Measurements from ENCODE around the gene EMILIN3.

EMILIN3 gene

GRCh38 chr20:41366546-41367392, at the start of gene EMILIN3:
Gene EMILIN3 (minus strand): TSS chr20:41366818. CDS start chr20:41366634, 184 bp downstream.
- no peak for DNase-seq (ENCODE audit: low spot score)
- FAIRE-seq: no peak

GRCh38 chr20:41415191-41415590, 48.6 kb upstream of the EMILIN3 start:
- DNase-seq (ENCODE audit: low spot score) (no peak), FAIRE-seq (no peak)

DNA sequence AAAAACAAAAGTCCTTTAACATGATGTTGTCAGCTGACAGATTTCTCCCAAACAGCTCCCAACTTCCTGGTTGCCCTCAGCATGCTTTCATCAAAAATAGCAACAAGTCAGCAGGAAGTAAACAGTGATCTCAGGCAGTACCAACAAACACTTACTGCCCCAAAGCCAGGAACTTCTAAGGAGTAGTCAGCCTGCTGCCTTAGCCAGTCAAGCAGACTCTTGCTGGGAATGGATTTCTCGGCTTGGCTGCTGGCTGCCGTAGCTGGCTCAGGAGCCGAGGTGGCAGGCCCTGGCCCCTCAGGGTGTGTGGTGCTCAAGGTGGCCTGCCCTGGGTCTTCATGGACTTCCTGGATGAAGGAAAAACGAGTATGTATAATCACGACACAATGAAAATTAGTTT, 46.6 kb upstream of the EMILIN3 start:
- no peak for DNase-seq (ENCODE audit: low spot score)
- FAIRE-seq: no peak

- FAIRE-seq: no peak
Measured at GRCh38 chr20:41412324-41413120, 45.9 kb upstream of the EMILIN3 start.

GRCh38 chr20:41411391-41411847, 44.8 kb upstream of the EMILIN3 start:
- DNase-seq (ENCODE audit: low spot score) (no peak), FAIRE-seq (no peak)

More at GRCh38 chr20:41412324-41413120, 45.9 kb upstream of the EMILIN3 start:
- no peak for DNase-seq (ENCODE audit: low spot score)

GRCh38 chr20:41408986-41409385, 42.4 kb upstream of the EMILIN3 start:
- FAIRE-seq: no peak
- DNase-seq (ENCODE audit: low spot score): no peak

GRCh38 chr20:41408156-41408794, 41.7 kb upstream of the EMILIN3 start:
- no peak for DNase-seq (ENCODE audit: low spot score)
- FAIRE-seq: no peak

GRCh38 chr20:41407607-41408006, 41.0 kb upstream of the EMILIN3 start:
- DNase-seq (ENCODE audit: low spot score): no peak
- no peak for FAIRE-seq

DNA sequence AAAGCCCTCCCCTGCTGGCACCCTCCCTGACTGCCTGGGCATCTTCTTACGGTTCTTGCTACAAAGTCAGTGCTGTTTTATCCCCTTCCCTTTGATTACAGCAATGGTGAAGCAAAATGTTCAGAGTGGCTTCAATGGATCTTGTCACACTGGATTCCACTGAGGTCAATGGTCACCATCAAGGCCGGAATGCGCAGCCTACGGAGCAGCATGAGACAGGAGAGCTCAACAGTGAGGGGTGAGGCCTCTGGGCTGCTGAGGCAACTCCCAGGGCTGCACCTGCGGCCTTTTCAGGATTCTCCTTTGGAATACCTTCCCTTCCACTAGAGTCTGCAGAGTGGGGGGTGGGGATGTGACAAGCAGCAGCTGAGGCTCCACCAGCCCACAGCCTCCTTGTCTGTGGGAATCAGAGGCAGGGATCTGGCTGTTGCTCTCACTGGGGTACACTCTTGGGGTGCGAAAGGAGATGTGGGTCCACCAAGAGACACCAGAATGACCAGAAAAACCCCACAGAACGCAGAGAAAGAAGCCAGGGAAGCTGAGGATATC, 40.4 kb upstream of the EMILIN3 start:
- DNase-seq (ENCODE audit: low spot score): no peak
- no peak for FAIRE-seq

DNA sequence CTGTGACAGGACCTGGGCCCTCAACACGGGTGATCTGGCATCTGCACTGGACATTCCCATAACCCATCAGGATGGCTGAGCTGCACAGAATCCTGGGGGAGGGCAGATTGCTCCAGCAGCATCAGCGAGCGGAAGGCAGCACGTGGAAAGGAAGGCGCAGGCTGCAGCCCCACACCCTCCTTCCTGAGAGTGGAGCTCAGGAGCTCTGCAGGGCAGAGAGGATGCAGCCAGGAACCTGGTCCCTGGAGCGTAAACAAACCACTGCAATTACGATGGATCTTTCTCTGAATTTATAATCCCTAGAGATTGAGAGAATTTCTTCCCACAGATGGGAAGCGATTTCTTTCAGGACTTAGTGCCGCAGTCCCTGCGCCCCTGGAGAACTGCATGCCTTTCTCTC, 39.7 kb upstream of the EMILIN3 start:
- FAIRE-seq: no peak
- DNase-seq (ENCODE audit: low spot score): no peak

- no peak for FAIRE-seq
Measured at GRCh38 chr20:41405436-41405835, 38.8 kb upstream of the EMILIN3 start.

GRCh38 chr20:41403604-41404003, 37.0 kb upstream of the EMILIN3 start:
- no peak for DNase-seq (ENCODE audit: low spot score)
- FAIRE-seq: no peak

More at GRCh38 chr20:41405436-41405835, 38.8 kb upstream of the EMILIN3 start:
- DNase-seq (ENCODE audit: low spot score): no peak

- no peak for DNase-seq (ENCODE audit: low spot score)
- no peak for FAIRE-seq
Measured at GRCh38 chr20:41398408-41398807, 31.8 kb upstream of the EMILIN3 start.

- no peak for FAIRE-seq
Measured at GRCh38 chr20:41395667-41396664, 29.3 kb upstream of the EMILIN3 start.

GRCh38 chr20:41394931-41395666, 28.5 kb upstream of the EMILIN3 start:
- no peak for FAIRE-seq

More at GRCh38 chr20:41395667-41396664, 29.3 kb upstream of the EMILIN3 start:
- DNase-seq (ENCODE audit: low spot score): no peak

DNA sequence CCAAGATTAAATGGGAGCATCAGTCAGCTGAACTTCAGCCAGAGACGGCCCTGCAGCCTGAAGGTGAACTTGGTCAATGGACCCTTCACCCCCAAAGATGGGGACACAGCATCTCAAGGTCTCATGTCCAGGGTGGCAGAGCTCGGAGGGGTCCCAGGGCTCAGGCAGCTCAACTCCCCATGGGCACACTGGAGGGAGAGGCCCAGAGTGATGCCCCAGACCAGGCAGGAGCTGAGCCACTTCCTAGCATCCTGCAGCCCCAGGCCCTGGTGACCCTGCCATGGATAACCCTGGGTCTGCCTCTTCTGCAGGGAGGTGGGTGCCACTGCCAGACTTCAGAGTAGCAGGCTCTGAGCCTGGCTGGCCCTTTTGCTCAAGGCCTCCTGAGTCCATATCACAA, 27.5 kb upstream of the EMILIN3 start:
- FAIRE-seq (no peak), DNase-seq (ENCODE audit: low spot score) (no peak)

More at GRCh38 chr20:41394931-41395666, 28.5 kb upstream of the EMILIN3 start:
- no peak for DNase-seq (ENCODE audit: low spot score)

- FAIRE-seq: no peak
Measured at GRCh38 chr20:41393705-41394066, 27.1 kb upstream of the EMILIN3 start.

DNA sequence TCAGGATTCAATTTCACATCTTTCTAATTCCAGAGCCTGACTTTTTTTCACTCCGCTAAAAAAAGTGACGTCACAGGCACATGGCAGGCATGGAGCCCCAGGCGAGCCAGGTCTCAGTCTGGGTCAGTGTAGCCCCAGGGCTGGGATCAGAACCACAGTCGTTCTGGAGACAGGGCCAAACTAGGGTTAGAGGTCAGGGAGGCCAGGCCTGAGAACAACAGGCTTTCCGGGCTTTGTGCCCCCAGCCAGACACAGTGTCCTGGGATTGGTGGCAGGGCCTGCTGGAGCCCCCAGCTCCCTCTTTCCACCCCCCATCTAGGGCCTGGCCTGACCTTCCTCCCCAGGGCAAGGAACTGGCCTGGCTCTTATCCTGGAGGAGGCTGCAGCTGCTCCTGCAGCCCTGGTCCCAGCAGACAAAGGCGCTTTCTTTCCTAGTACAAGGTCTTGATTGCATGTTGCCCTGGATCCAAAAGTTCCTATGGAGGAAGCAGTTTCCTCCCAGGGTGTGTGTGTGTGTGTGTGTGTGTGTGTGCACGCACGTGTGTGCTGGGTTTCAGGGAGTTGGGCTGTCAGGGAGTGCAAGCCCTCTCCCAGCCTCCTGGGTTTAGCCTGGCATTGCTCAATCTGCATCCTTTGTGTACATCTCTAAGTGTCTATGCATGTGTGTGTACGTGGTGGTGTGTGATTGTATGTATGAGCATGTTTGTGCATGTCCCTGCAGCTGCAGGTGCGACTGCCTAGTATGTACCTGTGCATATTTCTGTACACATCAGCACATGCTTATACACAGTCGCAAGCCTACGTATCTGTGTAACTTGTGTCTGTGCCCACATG, 26.5 kb upstream of the EMILIN3 start:
- DNase-seq (ENCODE audit: low spot score) (no peak), FAIRE-seq (no peak)

More at GRCh38 chr20:41393705-41394066, 27.1 kb upstream of the EMILIN3 start:
- DNase-seq (ENCODE audit: low spot score): no peak

- FAIRE-seq: no peak
- DNase-seq (ENCODE audit: low spot score): no peak
Measured at GRCh38 chr20:41392295-41392694, 25.7 kb upstream of the EMILIN3 start.

Data from RCC 7860 (cell line).